HTR-8/SVneo (cell line): ENCODE data around the gene MACIR.

Source experiments
- DNase-seq: peaks from one replicate; pipeline ENCODE4 v3.0.0; 2011; ENCODE audit warnings: low spot score, mixed read lengths; ENCODE audit not compliant: insufficient read length
- FAIRE-seq: peaks from 2 replicates; lab custom pipeline; 2011; peaks lifted over from hg19 to GRCh38; lab: Jason Lieb, UNC

Gene MACIR

DNA sequence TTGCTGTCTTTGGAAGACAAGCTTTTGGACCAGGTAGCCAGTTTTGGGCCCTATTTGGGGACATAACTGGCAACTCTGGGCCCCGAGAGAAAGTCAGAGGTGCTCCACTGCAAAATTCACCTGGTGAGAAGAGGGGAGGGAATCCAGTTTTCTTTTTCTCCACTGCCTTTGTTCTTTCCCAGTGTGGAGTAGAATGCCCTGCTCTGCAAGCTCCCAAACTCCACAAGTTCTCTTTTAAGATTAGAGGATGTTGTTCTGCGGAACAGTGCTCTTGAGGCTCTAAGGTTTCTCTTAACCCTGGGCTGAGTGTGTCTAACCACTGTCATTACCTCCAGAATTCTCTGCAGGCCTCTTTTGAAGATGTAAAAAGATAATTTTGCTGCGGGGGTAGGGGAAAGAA lies 25.3 kb downstream of the MACIR start:
- FAIRE-seq (no peak), DNase-seq (no peak)

DNA sequence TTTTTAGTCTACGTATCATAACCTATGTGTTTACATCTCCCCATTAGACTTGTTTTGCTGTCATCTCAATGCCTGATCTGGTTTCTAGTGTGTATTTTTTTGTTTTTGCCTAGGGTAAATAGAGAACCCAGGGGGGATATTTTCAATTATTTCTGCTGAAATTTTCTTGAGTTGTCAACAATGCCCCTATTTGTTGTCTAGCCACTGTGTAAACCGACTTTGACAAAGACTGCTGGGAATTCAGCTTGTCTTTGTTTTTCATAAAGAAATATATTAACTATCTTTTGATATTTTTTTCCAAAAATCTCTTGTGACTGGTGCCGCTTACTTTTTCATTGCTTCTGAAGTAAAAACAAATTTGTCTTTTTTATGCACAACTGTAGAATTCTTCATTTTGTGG lies 28.1 kb downstream of the MACIR start:
- DNase-seq (no peak), FAIRE-seq (no peak)

DNA sequence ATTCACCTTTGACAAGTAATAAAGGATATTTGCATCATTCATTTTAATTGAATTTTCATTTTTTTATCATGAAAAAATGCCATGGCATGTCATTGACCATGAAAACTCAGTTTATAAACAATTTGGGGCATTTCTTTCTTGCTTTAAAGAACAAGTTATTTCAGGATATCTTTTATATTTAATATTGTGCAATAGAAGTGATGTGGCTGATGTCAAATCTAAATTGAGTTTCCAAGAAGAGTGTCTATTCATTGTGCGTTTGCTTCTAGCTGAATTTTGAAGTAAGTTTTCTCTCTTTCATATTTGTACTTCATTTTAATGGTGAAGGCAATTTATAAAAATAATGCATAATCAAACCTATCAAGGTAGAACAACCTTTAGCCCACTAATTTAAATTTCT lies 30.5 kb downstream of the MACIR start:
- no peak for FAIRE-seq
- DNase-seq: no peak

DNA sequence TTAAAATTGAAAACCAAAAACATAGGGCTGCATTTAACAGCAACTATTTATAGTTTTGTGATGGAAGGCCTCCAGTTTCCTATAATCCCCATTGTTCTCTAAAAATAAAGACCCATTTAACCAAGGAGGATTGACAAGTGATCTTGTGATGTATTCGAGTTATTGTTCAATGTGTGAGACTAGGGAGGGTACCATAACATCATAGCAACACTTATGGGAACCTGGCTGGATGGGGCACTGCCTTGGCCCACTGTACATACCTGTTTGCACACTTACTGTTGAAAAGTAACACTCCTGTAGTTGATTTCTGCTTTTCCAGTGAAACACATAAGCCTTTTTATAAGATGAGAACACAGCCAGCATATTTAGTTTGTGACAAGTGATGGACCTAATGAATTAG lies 32.3 kb downstream of the MACIR start:
- no peak for FAIRE-seq

DNA sequence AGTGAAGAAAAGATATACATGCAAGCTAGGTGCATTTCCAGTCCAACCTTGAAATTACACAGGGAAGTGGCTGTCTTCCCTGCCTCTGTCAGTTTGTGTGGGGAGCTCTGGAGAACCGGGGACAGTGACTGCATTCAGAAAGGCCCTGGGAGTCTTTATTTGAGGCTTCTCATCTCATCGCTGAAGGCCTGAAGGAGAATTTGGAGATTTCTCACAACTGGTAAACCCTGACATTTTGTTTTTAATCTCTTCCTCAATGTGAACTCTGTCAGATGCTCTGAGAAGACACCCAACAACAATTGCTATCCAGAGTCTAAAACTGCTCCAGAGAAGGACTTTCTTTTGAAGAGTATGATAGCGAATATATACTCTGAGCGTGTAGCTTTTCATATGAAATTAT lies 33.0 kb downstream of the MACIR start:
- FAIRE-seq (no peak), DNase-seq (no peak)

More for the DNA sequence above, 32.3 kb downstream of the MACIR start:
- no peak for DNase-seq

DNA sequence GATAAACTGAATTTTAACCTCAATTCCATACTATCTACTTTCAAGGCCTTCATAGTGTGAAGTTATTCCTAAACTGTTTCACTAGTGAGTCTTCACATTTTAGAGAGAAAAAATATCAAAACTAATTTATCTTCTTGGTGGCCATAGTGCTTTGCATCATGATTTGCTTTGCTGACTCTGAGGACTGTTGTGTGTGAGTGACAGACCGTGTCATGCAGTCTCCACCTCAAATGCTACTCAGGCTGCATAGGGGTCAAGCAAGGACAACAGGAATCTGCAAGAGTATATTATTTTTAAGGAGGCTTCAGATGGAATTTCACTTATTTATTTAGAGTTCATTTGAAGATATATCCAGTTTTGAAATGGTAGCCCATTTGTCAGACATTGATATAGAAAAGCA lies 34.5 kb downstream of the MACIR start:
- no peak for FAIRE-seq
- no peak for DNase-seq

DNA sequence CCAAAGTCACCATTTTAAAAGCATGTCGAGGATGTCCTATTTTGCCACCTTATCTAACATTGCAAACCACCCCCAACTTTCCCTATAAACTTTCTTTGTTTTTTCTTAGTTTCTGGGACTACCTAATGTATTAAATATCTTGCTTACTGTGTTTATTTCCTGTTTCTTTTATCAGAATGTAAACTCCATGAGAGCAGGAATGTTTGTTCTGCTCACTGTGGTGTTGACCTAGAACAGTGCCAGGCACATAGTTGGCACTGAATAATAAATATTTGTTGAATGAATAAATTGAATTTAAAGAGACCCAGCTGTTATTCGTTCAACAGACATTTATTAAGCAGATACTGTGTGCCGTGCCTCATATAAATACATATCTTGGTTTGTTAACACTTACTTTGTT lies 35.2 kb downstream of the MACIR start:
- no peak for DNase-seq
- no peak for FAIRE-seq

DNA sequence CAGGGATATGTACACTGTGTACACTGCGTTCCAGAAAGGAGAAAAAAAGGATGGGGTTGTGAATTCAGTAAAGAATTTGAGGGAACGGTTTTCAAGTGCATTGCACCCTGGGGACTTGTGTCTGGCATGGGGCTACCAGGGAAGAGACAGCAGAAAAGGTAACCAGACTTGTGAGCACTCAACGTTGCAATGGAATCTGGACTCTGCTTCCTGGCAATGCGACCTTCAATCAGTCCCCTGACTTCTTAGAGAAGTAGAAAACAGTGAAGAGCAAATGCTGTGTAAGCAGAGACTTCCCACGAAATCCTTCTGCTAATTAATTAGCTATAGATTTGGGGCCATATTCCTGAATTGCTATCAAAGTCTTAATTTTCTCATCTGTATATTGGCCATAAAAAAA lies 36.3 kb downstream of the MACIR start:
- no peak for DNase-seq
- no peak for FAIRE-seq

DNA sequence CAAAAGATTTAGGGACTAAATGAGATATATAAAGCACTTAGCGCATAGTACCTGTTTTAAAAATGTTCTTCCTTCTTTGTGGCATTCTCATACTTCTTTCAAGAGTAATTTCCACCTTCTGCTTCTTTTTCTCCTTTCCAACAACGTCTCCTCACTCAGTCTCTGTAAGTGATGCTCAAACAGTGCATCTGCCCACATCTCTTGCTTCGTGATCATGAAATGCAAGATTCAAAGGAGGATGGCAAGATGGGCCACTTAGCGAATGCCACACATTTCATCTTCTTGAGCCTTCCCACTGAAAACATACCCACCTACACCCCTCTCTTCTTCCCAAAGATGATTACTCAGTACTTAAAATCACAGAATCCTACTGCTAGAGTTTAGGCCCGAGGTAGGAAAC lies 36.9 kb downstream of the MACIR start:
- no peak for FAIRE-seq

DNA sequence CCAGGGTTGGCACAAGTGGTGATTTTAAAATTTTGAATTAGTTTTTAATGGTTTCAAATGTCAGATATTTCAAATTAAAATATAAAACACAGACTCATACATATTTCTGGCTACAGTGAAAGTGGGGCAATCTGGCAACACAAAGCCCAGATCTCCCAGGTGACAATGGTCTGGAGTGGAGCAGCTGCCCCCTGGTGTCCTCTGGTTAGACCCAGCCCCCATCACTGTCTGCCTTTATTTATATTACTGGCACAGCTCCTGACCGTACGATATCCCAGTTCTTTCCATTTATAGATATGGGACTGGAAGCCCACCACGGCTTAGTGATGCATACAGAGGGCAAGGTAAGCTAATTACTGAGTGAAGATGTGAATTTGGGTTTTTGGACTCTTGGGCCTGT lies 37.3 kb downstream of the MACIR start:
- DNase-seq: no peak
- no peak for FAIRE-seq

More for the DNA sequence above, 36.9 kb downstream of the MACIR start:
- DNase-seq: no peak

DNA sequence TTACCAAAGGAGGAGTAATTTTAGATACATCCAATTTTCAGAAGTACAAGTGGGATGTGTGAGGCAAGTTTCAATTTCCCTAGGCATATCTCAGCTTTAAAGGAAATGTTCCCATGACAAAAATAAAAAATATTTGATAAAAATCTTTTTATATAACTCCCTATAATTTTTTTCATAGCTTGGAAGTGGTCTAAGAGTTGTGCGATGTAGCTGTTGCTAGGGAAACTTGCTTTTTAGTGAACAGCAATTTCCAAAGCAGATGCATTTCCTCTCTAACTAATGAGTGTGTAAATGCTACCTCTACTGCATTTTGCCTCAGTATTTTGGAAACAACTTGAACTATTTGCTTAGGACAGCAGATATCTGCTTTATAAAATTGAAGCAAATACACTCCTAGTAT lies 39.6 kb downstream of the MACIR start:
- no peak for FAIRE-seq
- no peak for DNase-seq

DNA sequence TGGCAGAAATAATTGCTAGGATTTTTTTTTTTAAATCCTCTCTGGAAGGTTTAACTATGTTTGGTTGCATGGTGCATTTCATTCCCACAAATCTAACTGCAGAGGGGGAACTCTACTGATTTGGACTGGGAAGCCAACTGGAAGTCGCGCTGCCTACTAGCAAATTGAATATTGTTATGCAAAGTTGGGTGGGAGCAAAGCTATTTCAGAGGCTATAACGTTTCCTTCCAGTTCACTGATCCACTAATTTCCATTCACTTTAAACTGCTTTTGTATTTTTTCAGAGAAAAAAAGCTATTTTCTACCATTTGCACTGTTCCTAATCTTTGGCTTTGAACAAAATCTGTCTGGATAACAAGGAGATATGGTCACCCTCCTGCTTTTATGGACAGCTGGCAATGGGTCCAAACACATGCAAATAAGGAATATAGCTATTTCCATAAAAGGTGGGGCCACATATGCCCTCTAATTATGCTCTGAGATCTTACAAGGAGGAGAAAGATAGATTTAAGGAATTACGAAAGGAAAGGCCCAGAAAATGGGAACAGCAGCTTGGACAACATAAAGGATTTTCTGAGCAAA lies 40.1 kb downstream of the MACIR start:
- DNase-seq (no peak), FAIRE-seq (no peak)

DNA sequence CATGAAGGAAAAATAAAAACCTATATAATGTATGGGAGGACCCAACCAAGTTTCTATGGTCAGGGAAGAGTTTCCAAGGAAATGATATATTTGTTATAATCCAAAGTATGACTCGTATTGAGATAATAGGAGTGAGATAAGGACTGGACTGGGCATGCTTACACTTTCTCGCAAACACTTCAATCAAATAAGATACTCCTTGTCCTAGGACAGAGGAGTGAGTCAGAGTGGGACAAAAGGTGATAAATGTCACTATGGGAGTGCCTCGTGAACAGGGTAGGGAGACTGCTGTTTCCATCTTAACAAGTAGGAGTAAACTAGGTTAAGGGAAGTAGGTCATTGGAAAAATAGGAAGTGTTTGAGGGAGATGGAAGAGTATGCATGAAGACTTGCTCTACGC lies 47.2 kb downstream of the MACIR start:
- DNase-seq: no peak

DNA sequence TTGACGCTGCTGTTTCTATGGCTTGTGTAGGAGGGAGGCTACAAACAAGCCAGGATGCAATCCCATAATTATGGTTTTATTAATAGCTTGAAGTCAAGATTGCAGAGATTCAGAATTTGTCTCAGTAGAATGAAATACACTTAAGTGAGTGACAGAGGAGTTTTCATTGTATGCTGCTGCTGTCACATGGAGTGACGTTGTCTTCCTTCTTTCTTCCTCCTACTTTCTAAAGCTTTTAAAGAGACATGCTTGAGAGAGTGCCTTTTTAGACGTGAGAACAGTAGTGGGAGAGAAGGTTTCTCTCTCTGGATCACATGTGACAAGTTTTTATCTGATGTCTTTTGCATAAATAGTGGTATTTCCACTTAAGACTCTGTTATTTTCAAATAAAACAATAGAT lies 48.9 kb downstream of the MACIR start:
- FAIRE-seq: no peak
- DNase-seq: no peak

More for the DNA sequence above, 47.2 kb downstream of the MACIR start:
- FAIRE-seq: no peak

DNA sequence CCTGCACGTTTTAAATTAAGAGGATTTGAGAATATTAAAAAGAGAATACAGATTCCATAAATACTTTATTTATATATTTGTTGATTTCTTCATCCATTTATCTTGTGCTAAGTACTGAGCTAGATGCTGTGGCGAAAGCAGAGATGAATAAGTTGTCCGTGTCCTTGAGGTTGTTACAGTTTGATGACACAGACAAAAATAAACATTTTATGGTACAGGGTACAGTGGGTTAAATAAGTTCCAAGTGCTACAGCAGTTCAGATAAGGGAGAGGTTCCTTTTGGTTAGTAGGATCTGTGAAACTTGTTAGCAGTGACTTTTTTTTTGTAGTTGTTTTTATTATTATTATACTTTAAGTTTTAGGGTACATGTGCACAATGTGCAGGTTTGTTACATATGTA lies 50.2 kb downstream of the MACIR start:
- FAIRE-seq (no peak), DNase-seq (no peak)

DNA sequence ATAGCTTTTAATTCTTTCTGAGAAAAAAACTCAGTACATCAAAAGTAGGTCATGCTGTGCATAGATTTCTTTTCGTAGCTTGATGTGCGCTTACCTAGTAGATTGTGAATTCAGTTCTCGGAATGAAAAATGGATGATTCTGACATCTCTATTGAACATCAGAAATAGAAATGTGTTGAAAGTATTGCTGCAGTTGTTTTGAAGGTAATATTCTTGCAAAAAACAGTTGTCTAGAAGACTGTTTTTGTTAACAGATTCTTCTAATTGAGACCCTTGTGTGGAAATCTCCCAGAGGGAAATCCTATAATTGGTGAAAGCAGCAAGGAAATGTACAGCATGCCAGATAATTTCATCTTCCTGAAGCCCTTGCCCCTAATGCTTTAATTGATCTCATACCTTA lies 54.5 kb downstream of the MACIR start:
- no peak for FAIRE-seq
- no peak for DNase-seq

DNA sequence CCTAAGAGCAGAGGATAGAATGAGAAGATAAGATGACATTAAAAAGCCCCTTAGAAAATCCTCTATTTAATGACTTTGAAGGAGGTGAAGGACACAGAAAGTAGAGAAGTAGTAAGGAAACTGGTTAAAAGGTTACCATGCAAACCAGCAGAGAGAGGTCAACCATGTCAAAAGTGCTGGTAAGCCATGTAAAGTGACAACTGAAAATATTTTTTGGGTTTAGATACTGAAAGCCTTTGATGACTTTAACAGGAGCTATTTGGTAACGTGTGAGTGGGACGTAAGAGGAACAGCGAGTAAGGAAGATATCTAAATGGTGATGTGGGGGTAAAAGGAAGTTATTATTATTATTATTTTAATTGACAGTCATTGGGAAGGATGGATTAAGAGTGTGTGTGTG lies 56.9 kb downstream of the MACIR start:
- no peak for DNase-seq
- no peak for FAIRE-seq

DNA sequence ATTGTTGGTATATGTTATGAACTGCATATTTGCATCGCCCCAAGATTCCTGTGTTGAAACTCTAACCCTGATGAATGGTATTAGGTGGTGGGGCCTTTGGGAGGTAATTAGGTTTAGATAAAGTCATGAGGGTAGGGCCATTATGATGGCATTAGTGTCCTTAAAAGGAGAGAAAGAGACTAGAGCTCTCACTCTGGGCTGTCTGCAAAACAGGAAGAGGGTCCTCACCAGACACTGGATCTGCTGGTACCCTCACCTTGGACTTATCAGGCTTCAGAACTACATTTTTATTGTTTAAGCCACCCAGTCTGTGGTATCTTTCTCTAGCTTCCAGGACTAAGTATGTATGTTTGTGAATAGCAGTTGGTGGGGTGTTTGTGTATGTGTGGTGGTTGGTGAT lies 68.9 kb downstream of the MACIR start:
- FAIRE-seq (no peak), DNase-seq (no peak)

DNA sequence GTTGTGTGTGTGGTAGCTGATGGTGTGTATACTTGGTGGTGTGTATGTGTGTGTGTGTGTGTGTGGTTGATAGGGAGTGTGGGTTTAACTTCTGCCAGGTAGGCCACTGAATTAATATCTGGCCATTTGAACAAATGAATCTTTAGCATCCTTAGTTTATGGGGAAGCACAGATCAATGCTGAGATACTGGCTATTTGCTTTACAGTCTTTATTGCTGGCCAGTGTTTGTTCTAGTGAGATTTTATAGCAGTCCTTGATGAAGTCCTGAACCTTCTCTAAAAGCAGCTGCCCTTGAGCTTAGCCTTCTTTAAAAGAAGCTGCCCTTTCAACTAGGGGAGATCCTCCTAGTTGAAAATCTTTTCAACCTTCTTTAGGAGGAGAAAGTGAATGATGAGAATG lies 69.3 kb downstream of the MACIR start:
- DNase-seq: no peak
- no peak for FAIRE-seq
